GM12873 (cell line): ENCODE data around the gene FLVCR1.

Source experiments
- CTCF ChIP-seq: IDR thresholded peaks from 2 replicates; pipeline ENCODE4 v1.5.1; 2012; ENCODE audit warnings: low read depth, mild to moderate bottlenecking, moderate library complexity, low read length, control low read depth; ENCODE audit not compliant: insufficient read depth; ENCODE audit errors: missing control alignments

The FLVCR1 gene

GRCh38 chr1:212853658-212854057 is 4.4 kb upstream of the FLVCR1 start:
- no peak for TF ChIP-seq CTCF

- no peak for TF ChIP-seq CTCF
Measured at GRCh38 chr1:212856755-212857154, 1.3 kb upstream of the FLVCR1 start.

GRCh38 chr1:212858461-212859265 is 588 bp downstream of the FLVCR1 start:
- TF ChIP-seq CTCF, result no peak

- TF ChIP-seq CTCF, result no peak
Measured at GRCh38 chr1:212860713-212861581, 2.9 kb downstream of the FLVCR1 start.

GRCh38 chr1:212862111-212862690 is 4.1 kb downstream of the FLVCR1 start:
- TF ChIP-seq CTCF, result no peak

- TF ChIP-seq CTCF, result no peak
Measured at GRCh38 chr1:212864201-212864600, 6.1 kb downstream of the FLVCR1 start.

GRCh38 chr1:212867192-212867591 is 9.1 kb downstream of the FLVCR1 start:
- no peak for TF ChIP-seq CTCF
